NT2/D1 (cell line): ENCODE results near the gene SPDYE16.
"Not testable (repeated sequence)": the region's sequence is repeated elsewhere in the genome, so short reads cannot be mapped to it uniquely, and the experiment has no call there.

Experiments used
- SUZ12 ChIP-seq: IDR thresholded peaks from 2 replicates; pipeline ENCODE4 v1.6.1; 2011; ENCODE audit not compliant: insufficient read length, insufficient read depth; ENCODE audit errors: extremely low read depth
- YY1 ChIP-seq: IDR thresholded peaks from 2 replicates; pipeline ENCODE4 v1.6.1; 2011; ENCODE audit not compliant: insufficient read length, insufficient read depth

DNA sequence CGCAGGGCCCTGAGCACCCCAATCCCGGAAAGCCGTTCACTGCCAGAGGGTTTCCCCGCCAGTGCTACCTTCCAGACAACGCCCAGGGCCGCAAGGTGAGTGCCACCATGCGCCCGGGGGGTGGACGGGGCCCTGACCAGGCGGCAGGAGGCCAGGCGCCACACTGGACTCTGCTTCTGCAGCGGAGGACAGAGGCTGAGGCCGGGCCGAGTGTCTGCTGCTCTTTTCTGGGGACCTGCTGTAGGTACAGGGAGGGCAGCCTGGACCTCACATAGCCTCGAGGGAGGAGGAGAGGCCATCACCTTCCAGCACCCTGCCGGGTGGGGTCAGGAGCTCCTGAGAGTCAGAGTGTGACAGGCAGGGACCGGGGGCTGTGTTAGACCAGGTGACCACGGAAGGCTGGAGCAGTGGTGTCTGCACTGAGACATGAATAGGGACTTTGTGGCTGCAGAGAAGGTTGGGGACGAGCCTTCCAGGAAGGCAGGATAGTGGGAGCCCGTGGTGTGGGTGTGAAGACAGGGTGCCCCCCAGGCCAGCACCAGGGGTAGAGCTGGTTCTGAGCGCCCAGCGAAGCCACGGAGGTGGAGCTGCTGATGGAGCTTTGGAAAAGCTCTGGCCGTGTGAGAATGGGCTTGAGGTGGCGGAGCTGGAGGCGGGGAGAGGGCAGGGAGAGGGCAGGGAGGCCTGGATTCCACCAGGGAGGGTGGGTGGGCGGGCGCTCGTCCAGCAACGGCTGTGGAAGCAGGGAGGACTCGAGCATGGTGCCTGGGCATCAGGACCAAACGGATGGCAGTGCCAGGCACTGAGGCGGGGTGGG, 38.5 kb downstream of the SPDYE16 start:
- not testable (repeated sequence) for TF ChIP-seq YY1, SUZ12
